Coronary artery (tissue), 2 donors: ENCODE measurements around the gene AHNAK.
A peak's percentile ranks its signal among the peaks of the same experiment; 100 is the strongest.

ENCODE experiments used
- DNase-seq: peaks from one replicate; pipeline ENCODE4 v3.0.0-alpha.2; 2017; ENCODE audit warnings: low spot score
- H3K27ac ChIP-seq, 2 donors: fragments of 200-600 bp; sonication (generic); one replicate each; pipeline ENCODE4 v1.5.1; 2016 to 2019
- H3K4me3 ChIP-seq: fragments of 200-600 bp; sonication (generic); 2 replicates; pipeline ENCODE4 v1.5.1; 2016; ENCODE audit warnings: mild to moderate bottlenecking, moderate library complexity
- TF ChIP-seq, protein P1 (sequence below): fragments of 200-600 bp; sonication (generic); IDR thresholded peaks from one replicate; pipeline ENCODE4 v1.5.1; 2019; ENCODE audit warnings: antibody characterized with exemption

AHNAK gene

GRCh38 chr11:62505440-62506091 is 41.0 kb downstream of the AHNAK start:
- Histone ChIP-seq H3K27ac (peak overlapping the region; percentile 17 to 66), H3K4me3 (peak overlapping the region; percentile 68)
- TF ChIP-seq, protein P1, sequence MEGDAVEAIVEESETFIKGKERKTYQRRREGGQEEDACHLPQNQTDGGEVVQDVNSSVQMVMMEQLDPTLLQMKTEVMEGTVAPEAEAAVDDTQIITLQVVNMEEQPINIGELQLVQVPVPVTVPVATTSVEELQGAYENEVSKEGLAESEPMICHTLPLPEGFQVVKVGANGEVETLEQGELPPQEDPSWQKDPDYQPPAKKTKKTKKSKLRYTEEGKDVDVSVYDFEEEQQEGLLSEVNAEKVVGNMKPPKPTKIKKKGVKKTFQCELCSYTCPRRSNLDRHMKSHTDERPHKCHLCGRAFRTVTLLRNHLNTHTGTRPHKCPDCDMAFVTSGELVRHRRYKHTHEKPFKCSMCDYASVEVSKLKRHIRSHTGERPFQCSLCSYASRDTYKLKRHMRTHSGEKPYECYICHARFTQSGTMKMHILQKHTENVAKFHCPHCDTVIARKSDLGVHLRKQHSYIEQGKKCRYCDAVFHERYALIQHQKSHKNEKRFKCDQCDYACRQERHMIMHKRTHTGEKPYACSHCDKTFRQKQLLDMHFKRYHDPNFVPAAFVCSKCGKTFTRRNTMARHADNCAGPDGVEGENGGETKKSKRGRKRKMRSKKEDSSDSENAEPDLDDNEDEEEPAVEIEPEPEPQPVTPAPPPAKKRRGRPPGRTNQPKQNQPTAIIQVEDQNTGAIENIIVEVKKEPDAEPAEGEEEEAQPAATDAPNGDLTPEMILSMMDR, result no peak
- no peak for DNase-seq

DNA sequence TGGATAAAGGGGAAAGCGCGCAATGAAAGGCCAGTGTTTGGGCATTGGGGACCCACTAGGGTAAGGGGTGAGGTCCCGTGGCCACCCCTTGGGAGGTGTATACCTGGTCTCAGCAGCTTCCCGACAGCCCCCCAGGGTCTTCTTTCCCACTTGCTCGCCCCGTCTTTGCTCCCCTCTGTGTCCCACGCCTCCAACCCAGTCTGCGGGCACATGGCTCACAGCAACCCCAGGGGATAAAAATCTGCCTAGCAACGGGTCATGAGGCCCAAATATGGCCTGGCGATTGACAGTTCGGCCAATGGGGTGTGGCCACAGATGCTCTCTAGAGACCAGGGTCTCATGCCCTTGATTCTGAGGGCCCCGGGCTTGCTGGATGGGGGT is 41.6 kb downstream of the AHNAK start:
- Histone ChIP-seq H3K4me3 (peak overlapping the region; percentile 68), H3K27ac (peak overlapping the region; percentile 17 to 66)
- TF ChIP-seq, protein P1, result no peak
- DNase-seq, result no peak

GRCh38 chr11:62504158-62504973 is 42.2 kb downstream of the AHNAK start:
- TF ChIP-seq, protein P1, result no peak
- H3K27ac ChIP-seq, result no peak overlapping the region

DNA sequence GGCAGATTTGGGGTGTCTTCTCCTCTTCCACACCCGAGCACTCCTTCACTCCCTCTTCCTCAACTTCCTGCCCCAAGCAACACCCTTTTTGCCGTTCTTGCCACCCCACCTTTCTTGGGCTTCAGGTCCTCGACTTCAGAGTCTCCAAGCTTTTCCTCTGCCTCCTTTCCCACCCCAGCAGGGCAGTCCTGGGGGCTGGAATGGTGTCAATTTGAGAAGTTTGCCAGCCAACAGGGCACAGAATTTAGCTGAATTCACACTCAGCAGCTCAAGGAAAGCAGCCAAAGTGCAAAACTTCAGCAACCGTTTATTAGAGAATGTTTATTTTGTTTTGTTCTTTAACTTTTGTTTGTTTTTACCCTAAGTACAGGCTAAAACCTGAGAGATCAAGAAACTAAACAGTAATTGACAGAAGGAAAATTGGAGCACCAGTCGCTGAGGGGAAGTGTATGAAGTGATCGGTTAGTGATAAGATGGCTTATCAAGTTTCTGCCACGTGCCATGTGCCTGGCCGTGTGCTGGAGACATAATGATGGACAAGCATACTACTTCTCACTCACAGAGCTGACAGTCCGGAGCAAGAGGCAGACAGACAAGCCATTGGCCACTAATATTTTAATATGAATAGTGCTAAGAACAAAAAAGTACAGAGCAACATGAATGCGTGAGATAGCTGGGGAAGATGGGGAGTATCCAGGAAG is 44.4 kb downstream of the AHNAK start:
- no peak for DNase-seq
- H3K27ac ChIP-seq, result peak overlapping the region; percentile 9 to 50
- H3K4me3 ChIP-seq, result no peak overlapping the region
- TF ChIP-seq, protein P1, result no peak

More at GRCh38 chr11:62504158-62504973, 42.2 kb downstream of the AHNAK start:
- no peak for DNase-seq
- no peak overlapping the region for H3K4me3 ChIP-seq

DNA sequence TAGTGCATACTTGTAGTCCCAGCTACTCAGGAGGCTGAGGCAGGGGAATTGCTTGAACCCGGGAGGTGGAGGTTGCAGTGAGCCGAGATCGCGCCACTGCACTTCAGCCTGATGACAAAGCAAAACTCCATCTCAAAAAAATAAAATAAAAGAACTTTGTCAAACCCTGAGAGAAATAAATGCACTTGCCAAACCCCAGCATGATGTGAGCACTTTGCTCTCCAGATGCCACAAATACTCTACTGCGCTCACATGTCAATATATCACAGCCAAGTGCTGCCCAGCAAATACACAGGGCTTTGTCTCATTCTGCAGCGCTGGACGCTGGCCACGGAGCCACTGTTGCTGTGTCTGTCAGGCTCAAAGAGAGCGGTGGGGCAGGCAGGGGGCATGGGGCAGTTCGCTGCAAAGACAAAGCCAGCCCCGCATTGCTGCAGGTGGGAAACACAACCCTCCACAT is 45.1 kb downstream of the AHNAK start:
- Histone ChIP-seq H3K4me3 (no peak overlapping the region), H3K27ac (peak overlapping the region in 1 of 2 donors; percentile 50)
- no peak for DNase-seq
- TF ChIP-seq, protein P1, result no peak

GRCh38 chr11:62500650-62501030 is 46.0 kb downstream of the AHNAK start:
- TF ChIP-seq, protein P1, result no peak
- H3K4me3 ChIP-seq, result no peak overlapping the region
- H3K27ac ChIP-seq, result peak overlapping the region in 1 of 2 donors; percentile 69
- no peak for DNase-seq
